SU-DHL-6 (cell line): ENCODE measurements around the gene GPX2.

Experiments
- EZH2phosphoT487 ChIP-seq: fragments of 200-600 bp; sonication (generic), shearing (Covaris generic); conservative IDR thresholded peaks from 2 replicates; pipeline ENCODE4 v1.6.1; 2018; ENCODE audit warnings: mild to moderate bottlenecking, antibody characterized with exemption, low read length, moderate library complexity, mixed read lengths
- TF ChIP-seq, protein P1 (sequence below): fragments of 200-600 bp; sonication (generic); IDR thresholded peaks from one replicate; pipeline ENCODE4 v1.5.1; 2017; ENCODE audit warnings: antibody characterized with exemption, mild to moderate bottlenecking, low read length, moderate library complexity; ENCODE audit not compliant: insufficient read depth, poor library complexity, severe bottlenecking

DNA sequence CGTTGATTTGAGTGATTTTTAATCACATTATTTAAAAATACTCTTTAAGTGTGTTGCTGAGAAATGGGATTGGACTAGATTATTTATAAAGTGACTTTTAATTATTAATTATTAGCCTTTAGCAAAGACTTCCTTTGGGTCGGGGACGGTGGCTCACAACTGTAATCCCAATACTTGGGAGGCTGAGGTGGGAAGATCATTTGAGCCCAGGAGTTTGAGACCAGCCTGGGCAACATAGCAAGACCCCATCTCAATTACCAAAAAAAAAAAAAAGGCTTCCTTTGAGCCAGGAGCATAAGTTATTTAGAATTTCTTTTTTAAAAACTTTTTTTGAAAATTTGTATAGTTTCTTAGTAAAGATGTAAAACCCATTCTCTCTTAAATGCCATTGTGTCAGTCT lies 19.5 kb downstream of the GPX2 start:
- TF ChIP-seq, protein P1, sequence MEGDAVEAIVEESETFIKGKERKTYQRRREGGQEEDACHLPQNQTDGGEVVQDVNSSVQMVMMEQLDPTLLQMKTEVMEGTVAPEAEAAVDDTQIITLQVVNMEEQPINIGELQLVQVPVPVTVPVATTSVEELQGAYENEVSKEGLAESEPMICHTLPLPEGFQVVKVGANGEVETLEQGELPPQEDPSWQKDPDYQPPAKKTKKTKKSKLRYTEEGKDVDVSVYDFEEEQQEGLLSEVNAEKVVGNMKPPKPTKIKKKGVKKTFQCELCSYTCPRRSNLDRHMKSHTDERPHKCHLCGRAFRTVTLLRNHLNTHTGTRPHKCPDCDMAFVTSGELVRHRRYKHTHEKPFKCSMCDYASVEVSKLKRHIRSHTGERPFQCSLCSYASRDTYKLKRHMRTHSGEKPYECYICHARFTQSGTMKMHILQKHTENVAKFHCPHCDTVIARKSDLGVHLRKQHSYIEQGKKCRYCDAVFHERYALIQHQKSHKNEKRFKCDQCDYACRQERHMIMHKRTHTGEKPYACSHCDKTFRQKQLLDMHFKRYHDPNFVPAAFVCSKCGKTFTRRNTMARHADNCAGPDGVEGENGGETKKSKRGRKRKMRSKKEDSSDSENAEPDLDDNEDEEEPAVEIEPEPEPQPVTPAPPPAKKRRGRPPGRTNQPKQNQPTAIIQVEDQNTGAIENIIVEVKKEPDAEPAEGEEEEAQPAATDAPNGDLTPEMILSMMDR = no peak
- TF ChIP-seq EZH2phosphoT487 = no peak
